ENCODE results near the gene IGBP1.
A peak's percentile ranks its signal among the peaks of the same experiment; 100 is the strongest.

- TF ChIP-seq CTCF (IDR thresholded peaks at IDR 0.05) (peak in 3 of 4 experiments; percentile 34 to 54 (median 39)), POLR2A (IDR thresholded peaks at IDR 0.05) (no peak)
These were observed 63.9 kb downstream of the IGBP1 start for GRCh38 chrX:70196961-70197720.

Measured in uterus (tissue), 2 donors.